H1 (cell line): ENCODE results near the gene CD8B2. TPM values are rescaled to one million over a fixed set of nuclear protein-coding genes. Genes with fewer than 3 reads are reported as not detected.

Experiments used
- CTCF ChIA-PET: fragments of 300-600 bp; sonication (Branson Sonifier 250); formaldehyde crosslinking; loops from one replicate; lab custom pipeline; 2021; ENCODE audit not compliant: partially characterized antibody; lab: Charles Lee
- POLR2A ChIA-PET: fragments of 300-600 bp; sonication (Branson Sonifier 250); formaldehyde crosslinking; loops from one replicate; lab custom pipeline; 2021; ENCODE audit warnings: inconsistent platforms; ENCODE audit not compliant: partially characterized antibody; lab: Charles Lee
- DNase-seq, 2 experiments: peaks; one replicate each; pipeline versions ENCODE4 v3.0.0 to v3.0.0-alpha.2; 2010 to 2022; ENCODE audit warnings: low spot score in 2 of 2, low read depth in 1 of 2, mixed read lengths in 1 of 2
- FAIRE-seq: peaks from 2 replicates; lab custom pipeline; 2011; peaks lifted over from hg19 to GRCh38; lab: Jason Lieb, UNC
- H2AFZ ChIP-seq: 2 replicates; pipeline ENCODE4 v1.8.1; 2012; ENCODE audit warnings: low read length, inconsistent platforms
- H2AK5ac ChIP-seq: 2 replicates; pipeline ENCODE4 v1.6.1; 2013; ENCODE audit warnings: low read depth, low read length
- H2BK120ac ChIP-seq: replicated peaks from 2 replicates; pipeline ENCODE3; 2013; ENCODE audit warnings: low read depth, low read length, inconsistent platforms
- H2BK12ac ChIP-seq: 2 replicates; pipeline ENCODE4 v1.6.1; 2013; ENCODE audit warnings: low read depth, low read length
- H2BK15ac ChIP-seq: 2 replicates; pipeline ENCODE4 v1.6.1; 2013; ENCODE audit warnings: low read length
- H2BK20ac ChIP-seq: 2 replicates; pipeline ENCODE4 v1.6.1; 2013; ENCODE audit warnings: low read length
- H2BK5ac ChIP-seq: 2 replicates; pipeline ENCODE4 v1.6.1; 2013; ENCODE audit warnings: low read depth, low read length
- H3K14ac ChIP-seq: 2 replicates; pipeline ENCODE4 v1.6.1; 2013; ENCODE audit warnings: inconsistent platforms; ENCODE audit not compliant: insufficient read length
- H3K18ac ChIP-seq: 2 replicates; pipeline ENCODE4 v1.6.1; 2013; ENCODE audit warnings: low read length; ENCODE audit errors: extremely low read depth
- H3K23ac ChIP-seq: 2 replicates; pipeline ENCODE4 v1.6.1; 2013; ENCODE audit warnings: inconsistent platforms; ENCODE audit not compliant: insufficient read length
- H3K23me2 ChIP-seq: 2 replicates; pipeline ENCODE4 v1.6.1; 2013; ENCODE audit warnings: low read depth, low read length
- H3K27ac ChIP-seq: 2 replicates; pipeline ENCODE4 v1.6.1; 2011; ENCODE audit warnings: low read depth, low read length, inconsistent platforms
- H3K27me3 ChIP-seq, 4 experiments: replicated peaks in 1 of 4; 1 replicate in 1 of 4; 2 replicates in 3 of 4; pipeline versions ENCODE4 v1.6.1 to v1.8.1; 2011 to 2013; ENCODE audit warnings: low read length in 3 of 4, mild to moderate bottlenecking in 3 of 4, inconsistent platforms in 2 of 4, mixed read lengths in 2 of 4, moderate library complexity in 1 of 4; ENCODE audit not compliant: control insufficient read depth in 3 of 4, insufficient read depth in 3 of 4; ENCODE audit errors: extremely low read depth in 1 of 4
- H3K36me3 ChIP-seq, 4 experiments: 2 replicates each; pipeline versions ENCODE4 v1.6.1 to v1.8.1; 2011 to 2013; ENCODE audit warnings: mild to moderate bottlenecking in 4 of 4, low read length in 3 of 4, moderate library complexity in 2 of 4, control low read depth in 1 of 4, inconsistent platforms in 1 of 4; ENCODE audit not compliant: insufficient read depth in 4 of 4, control insufficient read depth in 2 of 4
- H3K4ac ChIP-seq: replicated peaks from 2 replicates; pipeline ENCODE3; 2013; ENCODE audit warnings: low read length, low read depth, mixed read lengths, inconsistent platforms; ENCODE audit not compliant: insufficient read length
- H3K4me1 ChIP-seq, 4 experiments: replicated peaks in 1 of 4; 1 replicate in 1 of 4; 2 replicates in 3 of 4; pipeline versions ENCODE4 v1.6.1 to v1.8.1; 2011 to 2013; ENCODE audit warnings: low read length in 3 of 4, inconsistent platforms in 2 of 4, mixed read lengths in 1 of 4; ENCODE audit not compliant: insufficient read depth in 4 of 4, control insufficient read depth in 3 of 4
- H3K4me2 ChIP-seq, 2 experiments: 2 replicates each; pipeline versions ENCODE4 v1.6.1 to v1.8.1; 2011 to 2013; ENCODE audit warnings: low read depth in 2 of 2, low read length in 2 of 2, control low read depth in 1 of 2, inconsistent platforms in 1 of 2, mild to moderate bottlenecking in 1 of 2; ENCODE audit not compliant: insufficient read depth in 1 of 2
- H3K4me3 ChIP-seq, 4 experiments: fragments of 200-600, 300-600 bp in 1 of 4; sonication (generic), shearing (Covaris generic), sonication (Bioruptor Twin) in 1 of 4; 2 replicates each; pipeline versions ENCODE4 v1.5.1 to v1.8.1; 2011 to 2016; ENCODE audit warnings: low read length in 4 of 4, low read depth in 3 of 4, control low read depth in 2 of 4, inconsistent platforms in 2 of 4, mild to moderate bottlenecking in 2 of 4, mixed read lengths in 1 of 4, moderate library complexity in 1 of 4; ENCODE audit not compliant: insufficient read depth in 2 of 4; ENCODE audit errors: extremely low read depth in 1 of 4
- H3K56ac ChIP-seq: replicated peaks from 2 replicates; pipeline ENCODE3; 2013; ENCODE audit warnings: low read depth, mild to moderate bottlenecking, mixed read lengths, low read length, inconsistent platforms; ENCODE audit not compliant: insufficient read length
- H3K79me1 ChIP-seq: 2 replicates; pipeline ENCODE4 v1.6.1; 2013; ENCODE audit warnings: low read depth, low read length, control low read depth
- H3K79me2 ChIP-seq, 2 experiments: 2 replicates each; pipeline versions ENCODE4 v1.6.1 to v1.8.1; 2012 to 2013; ENCODE audit warnings: low read length in 2 of 2, mild to moderate bottlenecking in 2 of 2, inconsistent platforms in 1 of 2; ENCODE audit not compliant: insufficient read depth in 2 of 2, control insufficient read depth in 1 of 2
- H3K9ac ChIP-seq, 4 experiments: replicated peaks in 1 of 4; 1 replicate in 1 of 4; 2 replicates in 3 of 4; pipeline versions ENCODE4 v1.6.1 to v1.8.1; 2011 to 2013; ENCODE audit warnings: low read depth in 3 of 4, low read length in 3 of 4, control low read depth in 2 of 4, mild to moderate bottlenecking in 2 of 4, moderate library complexity in 2 of 4, inconsistent platforms in 1 of 4; ENCODE audit errors: extremely low read depth in 1 of 4
- H3K9me3 ChIP-seq, 2 experiments: 2 replicates each; pipeline versions ENCODE4 v1.6.1 to v1.8.1; 2012 to 2013; ENCODE audit warnings: mild to moderate bottlenecking in 2 of 2, moderate library complexity in 2 of 2, control low read depth in 1 of 2, inconsistent platforms in 1 of 2, low read depth in 1 of 2, low read length in 1 of 2, mixed read lengths in 1 of 2; ENCODE audit not compliant: insufficient read depth in 2 of 2
- H4K20me1 ChIP-seq, 2 experiments: replicated peaks in 1 of 2; 2 replicates each; pipeline versions ENCODE3 to v1.8.1; 2011 to 2013; ENCODE audit warnings: inconsistent platforms in 2 of 2, low read length in 2 of 2, mild to moderate bottlenecking in 1 of 2; ENCODE audit not compliant: insufficient read depth in 2 of 2, control insufficient read depth in 1 of 2
- H4K5ac ChIP-seq: 2 replicates; pipeline ENCODE4 v1.6.1; 2013; ENCODE audit warnings: low read length, low read depth, mixed read lengths, inconsistent platforms; ENCODE audit not compliant: insufficient read length
- H4K8ac ChIP-seq: 2 replicates; pipeline ENCODE4 v1.8.0; 2013; ENCODE audit warnings: mild to moderate bottlenecking, moderate library complexity, low read length, inconsistent platforms; ENCODE audit not compliant: insufficient read depth; ENCODE audit errors: extremely low read depth
- H4K91ac ChIP-seq: replicated peaks from 2 replicates; pipeline ENCODE3; 2013; ENCODE audit warnings: low read length, mixed read lengths, inconsistent platforms; ENCODE audit not compliant: insufficient read length
- CBX5 ChIP-seq: fragments of 300-800, 300-1000 bp; sonication (generic); IDR thresholded peaks from 2 replicates; pipeline ENCODE4 v1.7.1; 2016; ENCODE audit warnings: antibody characterized with exemption, low read length, low read depth
- JUN ChIP-seq: IDR thresholded peaks from 2 replicates; pipeline ENCODE4 v1.6.1; 2011; ENCODE audit warnings: low read depth, mild to moderate bottlenecking, improper control_type of control experiment, low read length
- KDM5A ChIP-seq: fragments of 200-600 bp; IDR thresholded peaks from 2 replicates; pipeline ENCODE4 v1.7.1; 2012; ENCODE audit warnings: mild to moderate bottlenecking, low read length, inconsistent platforms, mixed read lengths
- SP1 ChIP-seq: IDR thresholded peaks from 2 replicates; pipeline ENCODE4 v1.6.1; 2011; ENCODE audit warnings: low read depth, low read length
- WGBS, 2 experiments: shearing (Covaris generic) in 1 of 2; methylation state at CpG; one replicate each; pipeline versions ENCODE4 v1.1.6 to v1.1.7; 2013 to 2015; ENCODE audit warnings: low lambda C conversion rate in 2 of 2, mixed read lengths in 2 of 2, inconsistent platforms in 1 of 2, low coverage in 1 of 2, missing lambda C conversion rate in 1 of 2; ENCODE audit not compliant: insufficient replicate concordance in 2 of 2, insufficient coverage in 1 of 2, insufficient read length in 1 of 2; ENCODE audit errors: extremely low coverage in 1 of 2, missing lambda C conversion rate in 1 of 2; 5-methylcytosine and 5-hydroxymethylcytosine counted together
- polyA plus RNA-seq, 7 experiments: library from polyadenylated mRNA; depleted of rRNA in 3 of 7; stranded (reverse) in 5 of 7; unstranded in 2 of 7; fragments of >200 nt in 5 of 7; fragments of 200-250 nt in 2 of 7; gene quantifications; 1 replicate in 5 of 7; 2 replicates in 1 of 7; 4 replicates in 1 of 7; pipeline versions ENCODE4 v1.2.1 to v1.2.3, GENCODE V29; 2011 to 2013; ENCODE audit warnings: missing spikeins in 2 of 7, mixed read lengths in 2 of 7
- total RNA-seq: library from RNA; stranded (reverse); fragmentation: NEBNext Ultra II Directional; extraction: Animal tissue kit (Norgen Biotek cat#: 25700); gene quantifications from 2 replicates; pipeline ENCODE4 v1.2.1, GENCODE V29; 2021

CD8B2 gene
- total and polyA plus RNA-seq, 2 of the 8 experiments (the other 6 are each of a cell fraction or from before 2014, with no cell fraction given) = 0.03 TPM; not detected in 1

DNA sequence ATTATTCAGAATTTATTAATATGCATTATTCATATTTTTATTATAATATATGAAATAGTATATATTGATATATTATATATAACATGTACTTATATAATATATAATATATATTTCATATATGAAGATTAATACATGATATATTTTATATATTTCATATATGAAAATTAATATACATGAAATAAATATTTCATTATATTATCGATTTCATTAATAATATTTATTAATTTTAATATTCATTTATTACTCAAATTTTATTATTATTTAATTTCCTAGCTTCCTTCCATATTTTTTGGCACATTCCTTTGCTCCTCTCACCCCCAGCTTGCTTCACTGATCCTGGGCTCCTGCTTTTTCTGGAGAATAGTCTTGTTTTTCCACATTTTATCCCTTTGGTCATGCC, 29.7 kb downstream of the CD8B2 start:
- Histone ChIP-seq H4K8ac (no peak overlapping the region), H3K27ac (no peak overlapping the region), H4K20me1 (no peaks in the 10 kb centered on the region), H3K79me1 (no peaks in the 10 kb centered on the region), H3K4me1 (no peaks in the 10 kb centered on the region), H3K14ac (no peak overlapping the region), H4K5ac (no peak overlapping the region), H3K4ac (no peak overlapping the region), H3K4me3 (no peak overlapping the region), H4K91ac (no peak overlapping the region), H2AK5ac (no peak overlapping the region), H3K23ac (no peak overlapping the region), H3K79me2 (no peaks in the 10 kb centered on the region)
- FAIRE-seq (no peak), DNase-seq (no peak)
- POLR2A ChIA-PET = no interaction called here
- 94% methylated on average over 1 of the region's 1 CpG; no CpG with 5 or more reads in 1 of the 2 experiments for WGBS, 2 experiments
- TF ChIP-seq KDM5A (no peak), JUN (no peak), CBX5 (no peak), SP1 (no peak)
- TF ChIP-seq, all 59 proteins: peak for 0
- H2BK15ac ChIP-seq = no peak overlapping the region
- H2BK20ac ChIP-seq = no peak overlapping the region
- no peaks in the 10 kb centered on the region for H3K9me3 ChIP-seq
- no peak overlapping the region for H3K56ac ChIP-seq
- CTCF ChIA-PET = interaction anchor here (1.0 to 1.7 kb wide), 2 partner anchors 22 to 56 kb away, joined by 3 to 8 read pairs; no protein-coding TSS in a partner anchor
- no peak overlapping the region for H3K9ac ChIP-seq
- H2BK5ac ChIP-seq = no peak overlapping the region
- H3K23me2 ChIP-seq = peaks cover 4% of the 10 kb centered on the region; the same call in 1 of the 2 replicates
- H2BK12ac ChIP-seq = no peak overlapping the region
- H3K36me3 ChIP-seq = no peaks in the 10 kb centered on the region
- no peak overlapping the region for H2BK120ac ChIP-seq
- H3K18ac ChIP-seq = no peak overlapping the region
- H3K4me2 ChIP-seq = no peak overlapping the region
- H2AFZ ChIP-seq = no peak overlapping the region
- no peaks in the 10 kb centered on the region for H3K27me3 ChIP-seq
